Activated naive CD4-positive, alpha-beta T cell (primary cell): ENCODE measurements around the gene GPR146.

Experiments
- DNase-seq, 4 experiments: peaks; one replicate each; lab custom pipeline; 2025; lab: John Stamatoyannopoulos, UW

Gene GPR146

DNA sequence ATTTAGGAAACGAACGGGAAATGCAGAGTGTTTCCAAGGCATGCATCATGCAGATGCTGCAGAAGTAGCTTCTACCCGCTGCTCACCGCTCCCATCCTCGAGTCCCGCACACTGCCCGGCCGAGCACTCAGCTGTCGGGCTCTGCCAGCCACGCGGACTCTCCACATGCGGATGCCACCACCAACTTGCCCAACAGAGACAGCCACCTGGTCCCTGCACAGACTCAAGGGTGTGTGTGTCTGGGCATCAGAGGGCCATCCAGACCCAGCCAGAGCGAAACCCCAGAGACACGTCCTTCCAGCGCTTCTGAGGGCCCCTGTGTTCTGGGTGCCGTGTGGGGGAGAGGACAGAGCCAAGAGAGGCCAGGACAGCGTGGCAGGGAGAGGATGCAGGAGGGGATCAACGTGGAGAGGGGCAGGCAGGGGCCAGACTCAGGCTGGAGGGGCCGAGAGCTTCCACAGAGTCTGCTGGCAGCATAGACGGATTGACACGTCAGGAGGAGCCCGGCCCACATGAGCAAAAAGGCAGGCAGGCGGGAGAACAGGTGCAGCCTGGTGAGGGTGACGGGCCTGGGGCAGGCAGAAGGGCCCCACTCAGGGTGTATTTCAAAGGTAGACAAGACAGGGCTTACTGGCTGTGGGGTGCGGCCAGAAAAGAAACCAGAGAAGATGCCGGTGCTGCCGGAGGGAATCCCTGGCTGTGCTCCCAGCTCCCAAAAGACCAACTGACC lies 61.9 kb downstream of the GPR146 start:
- no peak for DNase-seq

DNA sequence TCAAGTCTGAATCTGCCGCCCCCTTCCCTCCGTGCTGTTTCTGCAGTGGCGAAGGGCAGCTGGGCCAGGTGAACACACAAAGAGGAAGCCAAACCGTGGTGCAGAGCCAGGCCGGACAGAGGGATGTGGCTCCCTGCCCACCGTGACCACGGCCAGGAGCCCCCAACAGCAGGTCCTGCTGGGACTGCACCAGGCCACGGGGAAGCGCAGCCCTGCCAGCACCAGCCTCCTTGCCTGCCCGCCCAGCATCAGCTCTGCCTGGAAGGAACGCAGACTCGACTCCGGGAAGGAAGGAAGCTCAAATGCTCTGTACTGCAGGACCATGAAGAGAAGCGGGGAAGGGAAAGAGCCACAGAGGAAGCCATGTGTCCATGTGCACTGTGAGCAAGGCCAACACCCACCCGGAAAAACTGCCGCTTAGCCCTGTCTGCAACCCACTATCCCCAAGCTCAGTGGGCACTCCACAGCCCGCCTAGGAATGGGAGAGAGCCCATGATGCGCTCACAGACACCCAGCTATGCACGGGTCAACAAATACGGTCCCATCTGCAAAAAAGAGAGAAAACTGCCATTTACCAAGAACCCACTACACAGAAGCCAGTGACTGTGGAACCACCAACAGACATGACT lies 62.6 kb downstream of the GPR146 start:
- DNase-seq, result no peak

GRCh38 chr7:1108264-1108920 lies 64.0 kb downstream of the GPR146 start:
- no peak for DNase-seq
